Measurements from ENCODE around the gene RBM34.

DNA sequence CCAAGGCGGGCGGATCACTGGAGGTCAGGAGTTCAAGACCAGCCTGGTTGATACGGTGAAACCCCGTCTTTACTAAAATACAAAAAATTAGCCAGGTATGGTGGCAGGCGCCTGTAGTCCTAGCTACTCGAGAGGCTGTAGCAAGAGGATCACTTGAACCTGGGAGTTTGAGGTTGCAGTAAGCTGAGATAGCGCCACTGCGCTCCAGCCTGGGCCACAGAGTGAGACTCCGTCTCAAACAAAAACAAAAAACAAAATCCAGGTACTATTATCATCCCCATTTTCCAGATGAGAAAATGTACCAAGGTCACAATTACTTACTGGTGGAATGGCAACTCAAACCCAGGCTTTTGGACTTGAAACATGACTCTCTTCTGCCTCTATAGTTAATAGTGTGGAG is 36.9 kb downstream of the RBM34 start:
- TF ChIP-seq POLR2AphosphoS5 (IDR thresholded peaks at IDR 0.05; ENCODE audit: borderline replicate concordance, low read depth, low read length) (no peak), EZH2 (IDR thresholded peaks at IDR 0.05) (no peak), FOXP2 (optimal IDR thresholded peaks at IDR 0.05; ENCODE audit: control extremely low read depth, extremely low read length, insufficient read depth) (no peak)

All from SK-N-MC (cell line).